GM21423 (cell line): ENCODE results near the gene WNT7B.

Experiments used
- ATAC-seq: cut with Tn5 transposase; IDR thresholded peaks from one replicate; pipeline ENCODE4 v1.9.1; 2021; ENCODE audit warnings: mild to moderate bottlenecking, moderate library complexity; ENCODE audit not compliant: unreplicated experiment

The WNT7B gene

GRCh38 chr22:45977003-45977411, at the start of gene WNT7B:
Gene WNT7B, minus strand, starts transcription at chr22:45977162. Its CDS starts 408 bp downstream, at chr22:45976754.
- no peak for ATAC-seq

GRCh38 chr22:46025973-46026898, 49.3 kb upstream of the WNT7B start:
- ATAC-seq: no peak

DNA sequence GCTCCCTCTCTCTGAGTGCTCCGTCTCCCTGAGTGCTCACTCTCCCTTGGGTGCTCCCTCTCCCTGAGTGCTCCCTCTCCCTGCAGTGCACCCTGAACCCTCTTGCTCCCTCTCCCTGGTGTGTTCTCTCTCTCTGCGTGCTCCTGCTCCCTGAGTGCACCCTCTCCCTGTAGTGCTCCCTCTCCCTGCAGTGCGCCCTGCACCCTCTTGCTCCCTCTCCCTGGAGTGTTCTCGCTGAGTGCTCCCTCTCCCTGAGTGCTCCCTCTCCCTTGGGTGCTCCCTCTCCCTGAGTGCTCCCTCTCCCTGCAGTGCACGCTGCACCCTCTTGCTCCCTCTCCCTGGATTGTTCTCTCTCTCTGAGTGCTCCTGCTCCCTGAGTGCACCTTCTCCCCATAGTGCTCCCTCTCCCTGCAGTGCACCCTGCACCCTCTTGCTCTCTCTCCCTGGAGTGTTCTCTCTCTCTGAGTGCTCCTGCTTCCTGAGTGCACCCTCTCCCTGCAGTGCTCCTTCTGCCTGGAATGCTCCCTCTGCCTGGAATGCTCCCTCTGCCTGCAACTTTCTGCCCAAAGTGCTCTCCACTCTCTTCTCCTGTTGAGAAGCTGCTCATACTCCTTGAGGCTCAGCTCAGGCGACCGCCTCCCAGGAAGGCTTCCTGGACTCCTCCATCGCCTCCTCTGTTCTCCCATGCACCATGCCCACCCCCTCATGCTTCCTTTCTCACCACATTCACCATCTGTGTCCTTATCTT, 48.4 kb upstream of the WNT7B start:
- no peak for ATAC-seq

DNA sequence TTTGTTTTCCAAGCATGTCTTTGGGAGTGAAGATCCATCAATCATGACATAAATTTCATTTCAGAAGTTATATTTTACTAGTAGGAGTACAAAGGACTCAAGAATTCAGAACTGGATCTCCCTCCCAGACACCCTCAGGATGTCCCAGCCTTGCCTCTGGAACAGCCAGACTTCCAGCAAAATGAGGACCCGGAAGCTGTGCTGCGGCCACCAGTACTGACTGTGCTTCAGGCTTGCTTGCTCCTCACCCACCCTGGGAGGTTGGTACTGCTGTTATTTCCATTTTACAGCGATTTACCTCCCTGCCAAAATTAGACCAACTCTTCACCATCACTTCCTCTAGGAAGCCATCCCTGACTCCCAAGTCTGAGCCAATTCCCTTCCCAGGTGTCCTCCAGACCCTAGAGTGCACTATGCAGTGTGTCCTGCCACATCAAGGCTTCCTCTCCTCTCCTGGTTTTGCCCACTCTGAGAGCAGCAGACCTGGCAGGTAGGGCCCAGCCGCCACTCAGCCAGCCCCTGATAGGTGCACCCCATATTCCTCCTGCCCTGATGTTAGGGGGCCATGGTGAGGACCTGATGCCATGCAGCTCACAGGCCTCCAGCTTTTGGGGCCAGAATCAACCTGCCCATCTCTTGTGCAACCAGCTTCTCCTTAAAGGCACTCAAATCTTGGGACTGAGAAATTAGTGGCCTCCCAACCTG, 47.3 kb upstream of the WNT7B start:
- no peak for ATAC-seq

GRCh38 chr22:46023558-46023981, 46.6 kb upstream of the WNT7B start:
- ATAC-seq: no peak

DNA sequence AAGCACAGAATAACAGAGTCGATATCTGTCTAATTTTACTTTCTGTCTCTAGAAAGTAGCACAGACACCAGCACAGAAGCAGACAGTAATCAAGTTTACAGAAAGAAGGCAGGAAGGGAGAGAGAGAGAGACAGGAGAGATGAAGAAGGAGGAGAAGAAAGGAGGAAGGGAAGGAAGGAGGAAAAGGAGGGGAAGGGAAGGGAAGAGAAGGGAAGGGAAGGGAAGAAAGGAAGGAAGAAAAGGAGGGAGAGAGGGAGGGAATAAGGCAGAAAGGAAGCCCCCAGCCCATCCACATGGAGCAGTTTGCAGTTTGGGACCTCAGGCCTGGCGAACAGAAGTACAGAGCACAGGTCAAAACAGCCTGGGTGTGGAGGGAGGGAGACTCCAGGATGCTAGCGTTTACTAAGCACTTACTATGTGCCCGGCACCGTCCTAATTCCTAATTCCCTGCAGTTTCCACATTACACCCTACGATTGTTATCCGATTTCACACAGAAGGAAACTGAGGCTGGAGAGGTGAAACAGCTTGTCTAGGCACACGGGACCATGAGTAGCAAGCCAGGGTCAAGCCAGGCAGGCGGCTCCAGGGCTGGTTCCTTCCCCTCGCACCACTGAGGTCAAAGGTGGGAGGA, 46.0 kb upstream of the WNT7B start:
- no peak for ATAC-seq

- ATAC-seq: no peak
These were observed 44.6 kb upstream of the WNT7B start for GRCh38 chr22:46021577-46021976.

DNA sequence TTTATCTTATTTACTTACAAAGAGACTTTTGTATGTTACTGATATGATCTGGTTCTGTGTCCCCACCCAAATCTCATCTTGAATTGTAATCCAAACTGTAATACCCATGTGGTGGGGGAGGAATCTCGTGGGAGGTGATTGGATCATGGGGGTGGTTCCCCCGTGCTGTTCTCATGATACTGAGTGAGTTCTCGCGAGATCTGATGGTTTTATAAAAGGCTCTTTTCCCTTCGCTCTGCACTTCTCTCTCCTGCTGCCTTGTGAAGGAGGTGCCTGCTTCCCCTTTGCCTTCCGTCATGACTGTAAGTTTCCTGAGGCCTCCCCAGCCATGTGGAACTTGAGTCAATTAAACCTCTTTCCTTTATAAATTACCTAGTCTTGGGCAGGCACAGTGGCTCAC, 42.4 kb upstream of the WNT7B start:
- ATAC-seq: no peak

- ATAC-seq: no peak
These were observed 41.9 kb upstream of the WNT7B start for GRCh38 chr22:46018859-46019258.

GRCh38 chr22:46017166-46017565, 40.2 kb upstream of the WNT7B start:
- ATAC-seq: no peak

DNA sequence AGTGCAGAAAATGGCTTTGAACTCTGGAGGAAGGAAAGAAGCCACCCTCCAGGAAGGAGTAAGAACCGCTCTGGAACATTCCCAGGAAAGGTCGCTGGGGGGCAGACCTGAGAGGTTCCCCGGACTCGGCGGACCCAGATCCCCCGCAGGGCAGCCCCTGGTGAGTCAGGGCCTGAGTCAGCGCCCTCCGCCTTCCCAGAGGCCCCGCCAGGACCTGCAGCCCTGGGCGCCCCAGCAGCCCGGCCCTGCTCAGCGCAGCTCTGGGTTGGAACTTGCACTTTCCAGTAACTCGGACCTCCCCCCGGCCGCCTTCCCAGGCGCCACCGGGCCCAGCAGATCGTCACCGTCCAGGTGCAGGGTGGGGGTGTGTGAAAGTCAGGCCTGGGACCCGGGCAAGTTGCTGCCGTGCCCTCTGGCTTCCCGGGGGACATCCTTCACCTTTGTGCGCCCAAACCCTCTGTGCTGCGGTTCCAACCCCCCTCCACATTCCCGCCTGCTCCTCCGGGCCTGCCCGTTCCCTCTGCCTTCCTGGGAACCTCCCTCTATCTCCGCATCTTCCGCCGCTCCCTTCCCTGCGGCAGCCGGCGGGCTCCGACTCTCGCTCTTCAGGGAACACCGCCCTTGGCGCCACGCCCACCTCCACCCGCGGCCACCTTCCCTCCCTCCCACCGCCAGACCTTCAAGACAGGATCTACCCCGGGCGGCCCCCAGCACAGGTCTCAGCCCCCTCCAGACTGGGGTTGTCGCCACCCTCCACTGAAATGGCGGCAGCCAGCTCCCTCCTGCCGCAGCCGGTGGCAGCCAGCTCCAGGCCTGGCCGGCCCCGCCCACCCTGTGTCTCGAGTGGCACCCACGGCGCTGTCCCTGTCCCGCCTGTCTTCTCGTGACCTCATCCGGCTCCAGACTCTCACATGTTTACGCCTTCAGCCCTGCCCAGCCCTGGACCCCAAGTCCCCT, 36.8 kb upstream of the WNT7B start:
- peak; percentile 81 for ATAC-seq

GRCh38 chr22:46012881-46013281, 35.9 kb upstream of the WNT7B start:
- no peak for ATAC-seq

GRCh38 chr22:46012182-46012880, 35.4 kb upstream of the WNT7B start:
- no peak for ATAC-seq

DNA sequence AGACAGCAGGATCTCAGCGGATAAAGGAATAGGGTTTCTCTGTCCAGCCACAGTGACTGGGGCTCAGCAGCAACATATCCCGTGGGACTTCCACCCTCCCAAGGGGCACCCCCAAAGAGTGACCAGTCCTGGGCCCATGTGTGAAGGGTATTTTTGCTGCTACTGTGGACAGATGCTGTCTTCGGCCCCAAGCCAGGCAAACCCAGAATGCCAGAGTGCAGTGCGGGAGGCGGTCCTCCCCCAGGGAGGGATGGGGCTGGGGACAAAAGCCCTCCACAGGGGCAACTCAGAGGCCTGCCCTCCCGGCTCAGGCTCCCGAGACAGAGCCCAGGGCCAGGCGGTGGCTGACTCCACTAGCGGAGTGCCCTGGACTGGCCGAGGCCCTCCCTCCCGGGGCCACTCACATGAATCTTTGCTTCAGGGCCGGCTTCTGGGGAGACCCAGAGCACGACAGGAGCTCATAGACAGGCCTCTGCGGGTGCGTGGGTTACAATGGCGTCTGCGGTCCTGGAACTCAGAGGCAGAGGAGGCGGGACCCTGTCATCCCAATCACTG, 34.7 kb upstream of the WNT7B start:
- no peak for ATAC-seq

DNA sequence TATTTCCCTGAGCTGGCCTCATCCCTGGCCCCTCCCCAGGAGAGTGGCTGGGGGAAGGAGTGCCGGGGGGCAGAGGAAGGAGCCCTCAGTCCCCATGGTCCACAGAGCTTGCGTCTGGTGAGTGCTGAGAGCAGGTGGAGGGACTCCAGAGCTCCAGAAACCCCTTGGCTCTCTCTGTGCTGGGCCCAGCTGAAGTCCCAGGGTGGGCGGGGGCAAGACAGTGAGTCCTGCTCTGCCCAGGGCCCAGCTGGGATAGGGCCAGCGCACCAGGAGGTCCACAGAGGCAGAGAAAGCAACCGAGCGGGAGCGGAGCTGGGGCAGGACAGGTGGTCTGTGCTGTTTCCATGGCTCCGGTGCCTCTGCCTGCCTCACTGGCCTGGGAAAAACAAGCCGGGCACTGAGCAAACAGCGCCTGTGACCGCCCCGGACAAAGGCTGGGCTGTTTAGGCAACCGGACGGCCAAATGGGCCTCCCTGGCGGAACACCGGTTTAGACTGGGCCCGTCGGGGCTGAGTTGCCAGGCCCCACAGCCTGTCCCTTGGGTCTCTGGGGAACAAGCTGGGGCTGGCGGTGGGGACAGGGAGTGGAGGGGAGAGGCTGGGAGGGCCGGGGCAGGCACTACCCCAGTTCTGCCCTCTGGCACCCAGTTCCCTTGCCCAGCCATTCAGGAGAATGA, 34.1 kb upstream of the WNT7B start:
- no peak for ATAC-seq

- no peak for ATAC-seq
These were observed 33.4 kb upstream of the WNT7B start for GRCh38 chr22:46010207-46010867.

- ATAC-seq: no peak
These were observed 32.8 kb upstream of the WNT7B start for GRCh38 chr22:46009730-46010129.
